Fibroblast of pulmonary artery (primary cell): Measurements from ENCODE around the gene PRR30.

Experiments used
- DNase-seq: peaks from one replicate; pipeline ENCODE4 v3.0.0-alpha.2; 2010; ENCODE audit warnings: low read depth
- H3K4me3 ChIP-seq: replicated peaks from 2 replicates; pipeline ENCODE4 v1.5.1; 2011; ENCODE audit warnings: low read depth, mild to moderate bottlenecking, control low read depth, low read length, moderate library complexity
- CTCF ChIP-seq: IDR thresholded peaks from 2 replicates; pipeline ENCODE4 v1.5.1; 2011; ENCODE audit warnings: mild to moderate bottlenecking, control low read depth, low read length, inconsistent platforms; ENCODE audit errors: missing control alignments

Gene PRR30

DNA sequence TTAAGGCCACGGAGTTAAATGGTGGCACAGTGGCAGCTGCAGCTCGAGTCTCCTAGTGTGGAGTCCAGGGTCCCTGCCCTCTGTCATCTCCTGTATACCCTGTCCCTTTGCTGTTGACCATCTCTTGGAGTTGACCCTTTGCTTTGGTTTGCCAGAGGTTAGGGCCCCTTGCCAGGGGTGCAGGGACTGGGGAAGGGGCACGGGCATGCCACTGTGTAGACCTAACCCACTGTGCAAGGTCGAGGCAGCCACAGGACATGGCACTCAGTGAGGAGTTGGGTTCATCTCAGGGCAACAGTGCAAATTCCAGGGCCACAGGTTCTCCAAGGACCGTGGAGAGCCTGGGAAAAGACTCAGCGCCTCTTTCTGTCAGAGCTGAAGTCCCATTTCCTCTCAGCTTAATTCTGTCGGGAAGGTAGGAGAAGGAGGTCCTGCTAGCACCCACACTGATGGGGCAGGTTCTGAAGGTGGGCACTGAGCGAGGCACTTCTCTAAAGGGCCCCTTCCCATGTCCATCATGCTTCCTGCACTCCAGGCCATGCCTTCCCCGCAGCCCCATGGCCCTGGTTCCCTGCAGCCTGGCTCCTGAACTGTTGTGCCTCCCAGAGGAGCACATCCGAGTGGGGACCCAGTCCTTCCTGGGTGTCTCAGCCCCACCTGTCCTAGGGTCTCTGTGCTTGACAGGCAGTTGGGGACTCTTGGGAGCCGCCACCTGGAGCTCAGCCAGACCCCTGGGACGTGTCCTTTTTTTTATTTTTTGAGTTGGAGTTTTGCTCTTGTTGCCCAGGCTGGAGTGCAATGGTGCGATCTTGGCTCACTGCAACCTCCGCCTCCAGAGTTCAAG lies 49.9 kb downstream of the PRR30 start:
- H3K4me3 ChIP-seq: no peak overlapping the region
- no peak for TF ChIP-seq CTCF
- DNase-seq: no peak

GRCh38 chr2:27088634-27089033 lies 50.6 kb downstream of the PRR30 start:
- no peak for DNase-seq
- no peak for TF ChIP-seq CTCF

DNA sequence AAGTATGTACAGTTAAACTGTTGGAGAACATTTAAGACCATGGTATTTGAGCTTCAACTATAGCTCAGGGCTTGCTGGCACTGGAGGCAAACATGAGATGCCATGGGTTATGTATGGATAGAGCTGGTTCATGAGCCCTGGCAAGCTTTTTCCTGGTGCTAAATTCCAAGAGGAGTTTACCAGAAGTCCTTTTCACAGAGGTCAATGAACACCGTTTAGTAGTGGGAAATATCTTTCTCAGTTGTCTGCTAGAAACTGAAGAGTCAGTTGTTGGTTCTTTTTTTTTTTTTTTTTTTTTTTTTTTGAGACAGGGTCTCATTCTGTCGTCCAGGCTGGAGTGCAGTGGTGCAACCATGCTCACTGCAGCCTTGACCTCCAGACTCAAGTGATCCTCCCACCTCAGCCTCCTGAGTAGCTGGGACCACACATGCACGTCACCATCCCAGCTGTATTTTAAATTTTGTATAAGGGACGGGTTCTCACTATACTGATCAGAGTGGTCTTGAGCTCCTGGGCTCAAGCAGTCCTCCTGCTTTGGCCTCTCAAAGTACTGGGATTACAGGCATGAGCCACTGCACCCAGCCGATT lies 51.3 kb downstream of the PRR30 start:
- no peak for DNase-seq
- TF ChIP-seq CTCF: no peak

More at GRCh38 chr2:27088634-27089033, 50.6 kb downstream of the PRR30 start:
- H3K4me3 ChIP-seq: no peak overlapping the region

More for the DNA sequence above, 51.3 kb downstream of the PRR30 start:
- H3K4me3 ChIP-seq: no peak overlapping the region
